GM12865 (cell line): Measurements from ENCODE around the gene HPCAL1.

ENCODE experiments used
- DNase-seq: peaks from one replicate; pipeline ENCODE4 v3.0.0; 2010; ENCODE audit warnings: low read depth
- H3K4me3 ChIP-seq: 2 replicates; pipeline ENCODE4 v1.5.1; 2011; ENCODE audit warnings: mild to moderate bottlenecking, low read depth, low read length, control low read depth
- CTCF ChIP-seq: IDR thresholded peaks from 2 replicates; pipeline ENCODE4 v1.5.1; 2011; ENCODE audit warnings: low read length, control low read depth, low read depth, inconsistent platforms; ENCODE audit not compliant: insufficient read depth; ENCODE audit errors: missing control alignments

HPCAL1 gene

GRCh38 chr2:10400978-10401951, 98.6 kb downstream of the HPCAL1 start:
- no peak for TF ChIP-seq CTCF
- DNase-seq = no peak
- H3K4me3 ChIP-seq = no peak overlapping the region

- no peak for TF ChIP-seq CTCF
- no peak for DNase-seq
- no peak overlapping the region for H3K4me3 ChIP-seq
These were observed 99.4 kb downstream of the HPCAL1 start for GRCh38 chr2:10402062-10402585.

- DNase-seq = no peak
- no peak for TF ChIP-seq CTCF
These were observed 100.0 kb downstream of the HPCAL1 start for GRCh38 chr2:10402653-10403215.

GRCh38 chr2:10404324-10405143, 101.8 kb downstream of the HPCAL1 start:
- H3K4me3 ChIP-seq = no peak overlapping the region
- no peak for TF ChIP-seq CTCF
- no peak for DNase-seq

More at GRCh38 chr2:10402653-10403215, 100.0 kb downstream of the HPCAL1 start:
- no peak overlapping the region for H3K4me3 ChIP-seq

GRCh38 chr2:10405448-10405847, 102.7 kb downstream of the HPCAL1 start:
- no peak overlapping the region for H3K4me3 ChIP-seq
- no peak for TF ChIP-seq CTCF
- no peak for DNase-seq

GRCh38 chr2:10406016-10406415, 103.3 kb downstream of the HPCAL1 start:
- H3K4me3 ChIP-seq = no peak overlapping the region
- TF ChIP-seq CTCF = no peak

More at GRCh38 chr2:10406016-10406415, 103.3 kb downstream of the HPCAL1 start:
- no peak for DNase-seq
